KMS-11 (cell line): Measurements from ENCODE around the gene CDH13.

Source experiments
- H2AFZ ChIP-seq: fragments of 200-600 bp; sonication (generic); 2 replicates; pipeline ENCODE4 v1.6.1; 2016; ENCODE audit warnings: antibody characterized with exemption, mixed run types, low read depth
- H3K27ac ChIP-seq: fragments of 200-600 bp; sonication (generic); 2 replicates; pipeline ENCODE4 v1.6.1; 2016; ENCODE audit warnings: mild to moderate bottlenecking, mixed run types
- H3K27me3 ChIP-seq: fragments of 200-600 bp; sonication (generic); 2 replicates; pipeline ENCODE4 v1.6.1; 2017; ENCODE audit warnings: mild to moderate bottlenecking, low read depth, mixed run types, moderate library complexity; ENCODE audit not compliant: insufficient read depth
- H3K36me3 ChIP-seq: fragments of 200-600 bp; sonication (generic); 2 replicates; pipeline ENCODE4 v1.6.1; 2017; ENCODE audit warnings: mild to moderate bottlenecking, mixed run types; ENCODE audit not compliant: insufficient read depth
- H3K4me1 ChIP-seq: fragments of 200-600 bp; sonication (generic); 2 replicates; pipeline ENCODE4 v1.6.1; 2016; ENCODE audit warnings: mild to moderate bottlenecking, low read depth, mixed run types; ENCODE audit not compliant: poor library complexity, severe bottlenecking
- H3K4me2 ChIP-seq: fragments of 200-600 bp; sonication (generic); 2 replicates; pipeline ENCODE4 v1.7.0; 2016; ENCODE audit warnings: mild to moderate bottlenecking, mixed run types
- H3K4me3 ChIP-seq: fragments of 200-600 bp; sonication (generic); IDR thresholded peaks from 2 replicates; pipeline ENCODE4 v1.6.1; 2017; ENCODE audit warnings: low read depth, low read length, mixed read lengths; ENCODE audit not compliant: insufficient read depth
- H3K79me2 ChIP-seq: fragments of 200-600 bp; sonication (generic); 2 replicates; pipeline ENCODE4 v1.6.1; 2016; ENCODE audit warnings: low read depth, mixed run types; ENCODE audit not compliant: insufficient read depth
- H3K9ac ChIP-seq: fragments of 200-600 bp; sonication (generic); 2 replicates; pipeline ENCODE4 v1.6.1; 2016; ENCODE audit warnings: mild to moderate bottlenecking, mixed run types
- H4K20me1 ChIP-seq: fragments of 200-600 bp; sonication (generic); 2 replicates; pipeline ENCODE4 v1.6.1; 2016; ENCODE audit warnings: mild to moderate bottlenecking, mixed run types; ENCODE audit not compliant: insufficient read depth
- CTCF ChIP-seq: fragments of 200-600 bp; sonication (generic); conservative IDR thresholded peaks from 2 replicates; pipeline ENCODE4 v1.6.1; 2017; ENCODE audit warnings: low read depth, mild to moderate bottlenecking, antibody characterized with exemption, low read length, moderate library complexity, mixed read lengths

Gene CDH13

GRCh38 chr16:83312718-83313245, 686.0 kb downstream of the CDH13 start:
- Histone ChIP-seq H3K4me3 (no peak overlapping the region), H3K4me2 (no peak overlapping the region), H3K9ac (no peak overlapping the region), H3K79me2 (no peaks in the 10 kb centered on the region), H3K27me3 (no peaks in the 10 kb centered on the region), H2AFZ (no peak overlapping the region), H3K4me1 (no peaks in the 10 kb centered on the region), H4K20me1 (no peaks in the 10 kb centered on the region), H3K36me3 (no peaks in the 10 kb centered on the region), H3K27ac (no peak overlapping the region)
- no peak for TF ChIP-seq CTCF

- no peak overlapping the region for H3K27ac ChIP-seq
- H4K20me1 ChIP-seq = no peaks in the 10 kb centered on the region
- H3K79me2 ChIP-seq = no peaks in the 10 kb centered on the region
- H3K4me3 ChIP-seq = no peak overlapping the region
- H3K27me3 ChIP-seq = no peaks in the 10 kb centered on the region
- H3K36me3 ChIP-seq = no peaks in the 10 kb centered on the region
- H3K4me2 ChIP-seq = no peak overlapping the region
- no peak for TF ChIP-seq CTCF
- no peak overlapping the region for H2AFZ ChIP-seq
- H3K4me1 ChIP-seq = no peaks in the 10 kb centered on the region
- H3K9ac ChIP-seq = no peak overlapping the region
Measured at GRCh38 chr16:83315271-83315670, 688.5 kb downstream of the CDH13 start.

- Histone ChIP-seq H3K36me3 (no peaks in the 10 kb centered on the region), H3K4me1 (no peaks in the 10 kb centered on the region), H3K79me2 (no peaks in the 10 kb centered on the region), H3K4me3 (no peak overlapping the region), H3K4me2 (no peak overlapping the region), H2AFZ (no peak overlapping the region), H3K27ac (no peak overlapping the region), H4K20me1 (no peaks in the 10 kb centered on the region), H3K9ac (no peak overlapping the region), H3K27me3 (no peaks in the 10 kb centered on the region)
- no peak for TF ChIP-seq CTCF
Measured at GRCh38 chr16:83316458-83316857, 689.7 kb downstream of the CDH13 start.

- Histone ChIP-seq H3K4me2 (no peak overlapping the region), H3K4me3 (no peak overlapping the region), H4K20me1 (no peaks in the 10 kb centered on the region), H3K4me1 (no peaks in the 10 kb centered on the region), H3K27me3 (no peaks in the 10 kb centered on the region), H3K36me3 (no peaks in the 10 kb centered on the region), H3K79me2 (no peaks in the 10 kb centered on the region), H3K9ac (no peak overlapping the region), H3K27ac (no peak overlapping the region), H2AFZ (no peak overlapping the region)
- TF ChIP-seq CTCF = no peak
Measured at GRCh38 chr16:83318390-83318789, 691.6 kb downstream of the CDH13 start.
